Stimulated activated CD4-positive, alpha-beta T cell treated with anti-CD3 and anti-CD28 coated beads, Interleukin-1b, Interleukin-23, amount 100 ng/mL, for 4 hours (primary cell): ENCODE data around the gene CHID1.

ENCODE experiments used
- DNase-seq, 2 donors: peaks; one replicate each; pipeline ENCODE4 v3.0.0-alpha.2; 2020; ENCODE audit warnings: low read depth in 2 of 2

Gene CHID1

GRCh38 chr11:933142-933851 is 22.7 kb upstream of the CHID1 start:
- DNase-seq = no peak

- no peak for DNase-seq
Observed at GRCh38 chr11:932435-932834, 21.8 kb upstream of the CHID1 start.

- no peak for DNase-seq
Observed at GRCh38 chr11:931385-931784, 20.8 kb upstream of the CHID1 start.

GRCh38 chr11:929405-929804 is 18.8 kb upstream of the CHID1 start:
- DNase-seq = no peak

GRCh38 chr11:928786-929185 is 18.2 kb upstream of the CHID1 start:
- no peak for DNase-seq

- no peak for DNase-seq
Observed at GRCh38 chr11:927871-928270, 17.3 kb upstream of the CHID1 start.

GRCh38 chr11:926341-926916 is 15.8 kb upstream of the CHID1 start:
- DNase-seq = no peak

- peak; percentile 90 to 96 for DNase-seq
Observed at GRCh38 chr11:925496-926301, 15.1 kb upstream of the CHID1 start, which contains the start of gene AP2A2. AP2A2 (plus strand) TSS chr11:925870; CDS start chr11:926022, 152 bp downstream.

- DNase-seq = no peak
Observed at GRCh38 chr11:925158-925495, 14.5 kb upstream of the CHID1 start.

GRCh38 chr11:924406-925157 is 14.0 kb upstream of the CHID1 start:
- no peak for DNase-seq

GRCh38 chr11:923691-924405 is 13.2 kb upstream of the CHID1 start:
- DNase-seq = no peak

- no peak for DNase-seq
Observed at GRCh38 chr11:921921-922678, 11.5 kb upstream of the CHID1 start.

GRCh38 chr11:917426-917825 is 6.8 kb upstream of the CHID1 start:
- no peak for DNase-seq

GRCh38 chr11:914747-915501 is 4.3 kb upstream of the CHID1 start:
- no peak for DNase-seq

- no peak for DNase-seq
Observed at GRCh38 chr11:914204-914603, 3.6 kb upstream of the CHID1 start.

- no peak for DNase-seq
Observed at GRCh38 chr11:913043-913442, 2.4 kb upstream of the CHID1 start.

- no peak for DNase-seq
Observed at GRCh38 chr11:912266-912665, 1.7 kb upstream of the CHID1 start.

GRCh38 chr11:911890-912219 is 1.2 kb upstream of the CHID1 start:
- no peak for DNase-seq

- DNase-seq = peak in 1 of 2 donors; percentile 30
Observed at GRCh38 chr11:911031-911889, 650 bp upstream of the CHID1 start.
